Measurements from ENCODE around the gene UBAP1L.

Gene UBAP1L

DNA sequence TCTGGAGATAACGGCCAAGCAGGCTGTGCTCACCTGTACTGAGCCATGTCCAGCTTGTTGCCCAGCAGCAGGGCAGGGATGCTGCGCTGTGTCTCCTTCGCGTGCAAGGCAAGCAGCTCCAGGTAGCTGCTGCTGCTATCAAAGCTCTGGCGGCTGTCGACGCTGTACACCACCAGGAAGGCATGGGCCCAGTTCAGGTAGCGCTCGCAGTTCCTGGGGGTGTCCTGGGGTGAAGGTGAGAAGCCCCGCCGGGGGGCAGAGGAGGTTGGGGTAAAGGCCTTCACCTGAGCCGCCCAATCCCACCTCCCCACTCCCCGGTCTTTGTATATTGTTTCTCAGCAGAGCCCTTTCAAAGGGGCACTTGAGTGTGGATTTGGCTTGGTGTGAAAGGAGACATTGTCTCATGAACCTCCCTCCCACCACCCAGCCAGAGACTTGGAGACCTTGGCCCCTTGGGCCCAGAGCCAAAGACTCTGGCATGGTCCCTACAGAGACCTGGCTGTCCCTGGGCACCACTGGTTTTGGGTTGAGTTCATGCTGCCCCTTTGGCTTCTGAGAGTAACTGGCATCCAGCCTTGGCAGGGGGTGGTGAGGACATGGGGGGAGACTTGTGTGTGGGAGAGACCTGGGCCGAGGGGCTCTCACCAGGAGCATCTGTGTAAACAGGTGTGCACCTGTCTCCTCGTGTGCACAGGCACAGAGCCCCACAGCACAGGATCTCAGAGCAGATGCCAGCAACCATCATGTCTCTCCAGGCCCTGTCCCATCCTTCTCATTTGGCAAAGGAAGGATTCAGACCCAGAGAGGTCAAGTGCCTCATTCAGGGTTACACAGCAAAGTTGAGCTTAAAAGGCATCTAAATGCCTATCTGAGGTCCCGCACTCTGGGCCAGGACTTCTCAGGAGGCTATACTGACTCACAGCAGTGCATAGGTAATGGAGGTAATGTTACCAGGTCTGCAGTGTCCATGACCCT is 56.3 kb downstream of the UBAP1L start:
- Histone ChIP-seq H3K4me1 (ENCODE audit: control insufficient read depth, insufficient read depth, low read length) (no peaks in the 10 kb centered on the region), H3K4me3 (ENCODE audit: insufficient read depth, low read depth, low read length) (no peak overlapping the region), H3K27me3 (ENCODE audit: control insufficient read depth, insufficient read depth, low read length, poor library complexity, severe bottlenecking) (no peaks in the 10 kb centered on the region), H3K36me3 (ENCODE audit: control insufficient read depth, insufficient read depth, low read length) (no peaks in the 10 kb centered on the region), H3K27ac (ENCODE audit: insufficient read depth, low read depth, low read length, poor library complexity, severe bottlenecking) (no peak overlapping the region), H3K9me3 (ENCODE audit: control insufficient read depth, low read length) (no peaks in the 10 kb centered on the region)
- 94 to 97% methylated on average over 16 of the region's 16 CpGs for WGBS, 2 experiments

DNA sequence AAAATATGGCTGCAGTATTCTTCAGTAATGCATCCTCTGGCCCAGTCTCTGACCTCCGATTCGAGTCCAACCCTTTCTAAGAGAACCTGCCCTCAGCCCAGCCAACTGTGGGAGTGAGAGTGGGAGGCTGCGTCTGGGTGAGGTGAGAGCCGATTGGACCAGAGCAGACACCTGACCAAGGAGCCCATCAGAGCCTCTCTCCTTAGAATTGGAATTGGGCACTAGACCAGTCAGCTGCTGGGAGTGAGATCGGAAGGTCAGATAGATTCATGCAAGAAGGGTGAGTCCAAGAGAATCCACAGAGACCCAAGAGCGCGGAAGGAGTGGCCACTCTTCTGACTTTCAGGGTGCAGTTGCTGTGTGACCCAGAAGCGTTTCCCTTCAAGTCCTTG is 57.5 kb downstream of the UBAP1L start:
- H3K4me1 ChIP-seq (ENCODE audit: control insufficient read depth, insufficient read depth, low read length), result no peaks in the 10 kb centered on the region
- no peaks in the 10 kb centered on the region for H3K27me3 ChIP-seq (ENCODE audit: control insufficient read depth, insufficient read depth, low read length, poor library complexity, severe bottlenecking)
- no peaks in the 10 kb centered on the region for H3K9me3 ChIP-seq (ENCODE audit: control insufficient read depth, low read length)
- WGBS, 2 experiments, result 91 to 93% methylated on average over 8 of the region's 8 CpGs
- H3K36me3 ChIP-seq (ENCODE audit: control insufficient read depth, insufficient read depth, low read length), result no peaks in the 10 kb centered on the region
- H3K27ac ChIP-seq (ENCODE audit: insufficient read depth, low read depth, low read length, poor library complexity, severe bottlenecking), result no peak overlapping the region
- no peak overlapping the region for H3K4me3 ChIP-seq (ENCODE audit: insufficient read depth, low read depth, low read length)

DNA sequence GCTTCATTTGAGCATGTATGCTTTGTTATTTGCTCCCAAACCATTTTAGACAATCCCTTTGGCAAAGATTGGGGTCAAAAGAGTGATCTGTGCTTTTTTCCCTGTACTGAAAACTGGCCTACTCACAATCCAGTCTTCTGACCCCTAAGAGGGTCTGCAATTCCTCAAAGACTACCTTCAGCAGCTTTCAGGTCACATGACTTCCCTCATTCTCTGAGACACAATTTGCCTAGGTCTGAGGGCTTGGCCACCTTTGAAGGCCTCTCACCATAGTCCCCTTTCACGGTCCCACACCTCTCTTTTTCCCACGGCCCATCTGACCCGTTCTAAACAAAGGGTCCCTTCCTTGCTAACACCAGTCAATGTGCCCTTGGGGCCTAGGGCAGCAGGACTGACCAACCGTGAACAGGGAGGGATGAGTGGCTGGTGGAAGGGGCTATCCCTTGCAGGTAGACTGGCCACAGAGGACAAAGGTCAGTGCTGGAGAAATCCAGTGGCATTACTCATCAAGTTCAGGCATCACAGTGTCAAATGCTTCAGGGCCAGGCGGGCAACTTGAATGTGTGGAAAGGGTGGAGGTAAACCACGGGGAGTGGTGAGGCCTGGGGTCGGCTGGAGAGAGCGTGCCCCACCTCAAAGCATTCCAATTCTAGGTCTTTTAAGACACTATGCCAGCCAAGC is 58.0 kb downstream of the UBAP1L start:
- no peaks in the 10 kb centered on the region for H3K4me1 ChIP-seq (ENCODE audit: control insufficient read depth, insufficient read depth, low read length)
- no peaks in the 10 kb centered on the region for H3K9me3 ChIP-seq (ENCODE audit: control insufficient read depth, low read length)
- no peaks in the 10 kb centered on the region for H3K36me3 ChIP-seq (ENCODE audit: control insufficient read depth, insufficient read depth, low read length)
- H3K4me3 ChIP-seq (ENCODE audit: insufficient read depth, low read depth, low read length), result no peak overlapping the region
- WGBS, 2 experiments, result 91 to 93% methylated on average over 8 of the region's 8 CpGs
- no peaks in the 10 kb centered on the region for H3K27me3 ChIP-seq (ENCODE audit: control insufficient read depth, insufficient read depth, low read length, poor library complexity, severe bottlenecking)
- H3K27ac ChIP-seq (ENCODE audit: insufficient read depth, low read depth, low read length, poor library complexity, severe bottlenecking), result no peak overlapping the region

DNA sequence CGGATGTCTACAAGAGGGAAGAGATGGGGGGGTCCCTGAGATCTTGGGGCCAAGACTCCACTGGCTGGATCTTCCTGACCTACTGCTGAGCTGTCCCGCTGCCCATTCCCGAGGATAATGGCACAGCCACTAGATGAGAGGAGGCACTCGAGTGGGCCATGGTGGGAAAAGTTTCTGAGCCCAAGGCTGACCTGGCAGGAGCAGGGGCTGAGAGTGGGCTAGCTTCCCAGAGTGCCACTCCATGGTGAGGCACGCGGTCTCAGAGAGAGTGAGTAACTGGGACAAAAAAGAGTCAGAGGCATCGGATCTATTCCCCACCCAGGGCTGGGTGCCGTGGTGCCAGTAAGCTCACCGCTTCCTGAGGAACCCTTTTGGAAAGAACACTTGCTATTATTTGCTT is 58.9 kb downstream of the UBAP1L start:
- Histone ChIP-seq H3K27me3 (ENCODE audit: control insufficient read depth, insufficient read depth, low read length, poor library complexity, severe bottlenecking) (no peaks in the 10 kb centered on the region), H3K36me3 (ENCODE audit: control insufficient read depth, insufficient read depth, low read length) (no peaks in the 10 kb centered on the region), H3K4me1 (ENCODE audit: control insufficient read depth, insufficient read depth, low read length) (no peaks in the 10 kb centered on the region), H3K27ac (ENCODE audit: insufficient read depth, low read depth, low read length, poor library complexity, severe bottlenecking) (no peak overlapping the region), H3K4me3 (ENCODE audit: insufficient read depth, low read depth, low read length) (no peak overlapping the region), H3K9me3 (ENCODE audit: control insufficient read depth, low read length) (no peaks in the 10 kb centered on the region)
- 95% methylated on average over 9 of the region's 9 CpGs for WGBS, 2 experiments

DNA sequence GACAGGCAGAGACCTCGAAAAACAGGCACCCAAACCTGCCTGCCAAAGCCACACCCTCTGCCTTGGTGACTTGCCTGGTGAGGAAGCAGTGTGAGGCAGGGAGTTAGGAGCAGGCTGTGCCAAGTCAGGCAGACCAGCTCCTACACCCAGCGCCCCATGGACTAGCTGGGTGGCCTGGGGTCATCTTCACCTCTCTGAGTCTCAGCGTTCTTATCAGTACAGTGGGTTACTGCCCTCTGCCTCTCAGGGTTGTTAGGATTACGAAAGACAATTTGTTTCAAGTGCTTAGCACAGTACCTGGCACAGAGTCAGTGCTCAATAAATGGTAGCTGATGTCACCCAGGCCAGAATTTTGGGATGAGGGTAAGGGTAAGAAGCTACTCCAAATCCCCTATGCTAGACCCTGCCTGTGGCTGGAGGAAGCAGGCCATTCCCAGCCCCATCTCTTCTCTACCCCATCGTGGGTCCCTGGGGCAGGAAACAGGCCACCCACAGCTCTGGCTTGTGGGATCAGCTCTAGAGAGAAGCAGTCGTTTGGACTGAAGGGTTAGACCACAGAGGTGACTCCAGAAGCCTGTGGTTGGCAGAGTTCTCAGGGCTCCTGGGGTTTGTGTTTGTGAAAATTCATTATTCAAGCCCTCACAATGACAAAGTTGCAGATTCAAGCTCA is 59.7 kb downstream of the UBAP1L start:
- Histone ChIP-seq H3K9me3 (ENCODE audit: control insufficient read depth, low read length) (no peaks in the 10 kb centered on the region), H3K4me3 (ENCODE audit: insufficient read depth, low read depth, low read length) (no peak overlapping the region), H3K36me3 (ENCODE audit: control insufficient read depth, insufficient read depth, low read length) (no peaks in the 10 kb centered on the region), H3K4me1 (ENCODE audit: control insufficient read depth, insufficient read depth, low read length) (no peaks in the 10 kb centered on the region), H3K27me3 (ENCODE audit: control insufficient read depth, insufficient read depth, low read length, poor library complexity, severe bottlenecking) (no peaks in the 10 kb centered on the region), H3K27ac (ENCODE audit: insufficient read depth, low read depth, low read length, poor library complexity, severe bottlenecking) (no peak overlapping the region)
- 90 to 91% methylated on average over 6 of the region's 6 CpGs for WGBS, 2 experiments

DNA sequence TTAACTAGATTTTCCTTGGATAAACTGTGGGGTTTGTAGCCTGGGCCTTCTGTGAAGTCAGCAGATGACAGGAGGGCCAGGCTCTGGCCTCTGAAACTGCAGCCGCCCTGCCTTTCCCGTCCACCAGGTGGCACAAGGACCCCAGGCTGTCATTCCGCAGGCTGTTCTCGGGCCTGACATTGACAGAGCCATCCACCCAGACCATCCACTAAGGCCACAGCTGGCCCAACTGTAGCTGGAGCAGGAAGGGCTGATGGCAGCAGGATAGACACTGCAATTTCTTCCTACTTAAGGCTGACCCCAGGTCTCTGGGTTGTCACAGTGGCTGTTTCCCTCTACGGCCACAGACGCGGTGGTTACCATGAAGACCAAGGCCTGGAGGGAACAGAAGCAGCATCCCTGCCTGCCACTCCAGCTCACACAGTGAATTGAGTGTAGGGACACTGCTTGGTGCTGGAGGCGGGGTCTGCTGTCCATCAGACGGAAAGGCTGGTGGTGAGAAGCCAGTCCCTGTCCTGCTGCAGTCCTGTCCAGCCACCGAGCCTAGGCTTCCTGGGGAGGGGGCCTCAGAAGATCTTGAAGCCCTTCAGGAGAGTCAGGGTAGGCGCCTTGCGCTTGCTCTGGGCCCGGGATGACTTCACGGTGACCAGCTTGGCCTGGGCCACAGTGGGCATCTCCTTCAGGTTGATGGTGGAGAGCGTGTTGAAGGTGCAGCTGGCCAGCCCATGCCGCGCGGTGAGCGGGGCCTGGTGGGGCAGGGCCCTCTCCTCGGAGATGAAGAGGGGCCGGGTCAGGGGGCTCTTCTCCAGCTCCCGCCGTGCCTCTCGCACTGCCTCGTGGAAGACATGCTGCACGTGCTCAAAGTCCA is 60.4 kb downstream of the UBAP1L start:
- no peaks in the 10 kb centered on the region for H3K36me3 ChIP-seq (ENCODE audit: control insufficient read depth, insufficient read depth, low read length)
- H3K9me3 ChIP-seq (ENCODE audit: control insufficient read depth, low read length), result no peaks in the 10 kb centered on the region
- 77 to 79% methylated on average over 26 of the region's 26 CpGs for WGBS, 2 experiments
- no peaks in the 10 kb centered on the region for H3K4me1 ChIP-seq (ENCODE audit: control insufficient read depth, insufficient read depth, low read length)
- no peak overlapping the region for H3K4me3 ChIP-seq (ENCODE audit: insufficient read depth, low read depth, low read length)
- no peak overlapping the region for H3K27ac ChIP-seq (ENCODE audit: insufficient read depth, low read depth, low read length, poor library complexity, severe bottlenecking)
- H3K27me3 ChIP-seq (ENCODE audit: control insufficient read depth, insufficient read depth, low read length, poor library complexity, severe bottlenecking), result no peaks in the 10 kb centered on the region

DNA sequence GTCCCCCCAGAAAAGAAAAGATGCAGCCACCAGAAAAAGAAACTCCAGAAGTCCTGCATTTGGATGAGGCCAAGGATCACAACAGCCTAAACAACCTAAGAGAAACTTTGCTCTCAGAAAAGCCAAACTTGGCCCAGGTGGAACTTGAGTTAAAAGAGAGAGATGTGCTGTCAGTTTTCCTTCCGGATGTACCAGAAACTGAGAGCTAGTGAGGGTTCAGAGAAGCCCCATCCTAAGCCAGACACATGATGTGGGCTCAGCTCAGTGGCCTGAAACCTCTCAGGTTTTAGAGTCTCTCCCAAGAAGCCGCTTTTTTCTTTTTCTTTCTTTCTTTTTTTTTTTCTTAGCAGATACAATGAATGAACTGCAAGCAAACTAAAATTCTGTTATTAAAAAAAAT is 62.0 kb downstream of the UBAP1L start:
- no peak overlapping the region for H3K27ac ChIP-seq (ENCODE audit: insufficient read depth, low read depth, low read length, poor library complexity, severe bottlenecking)
- 94 to 99% methylated on average over 2 of the region's 2 CpGs for WGBS, 2 experiments
- no peaks in the 10 kb centered on the region for H3K36me3 ChIP-seq (ENCODE audit: control insufficient read depth, insufficient read depth, low read length)
- H3K27me3 ChIP-seq (ENCODE audit: control insufficient read depth, insufficient read depth, low read length, poor library complexity, severe bottlenecking), result no peaks in the 10 kb centered on the region
- no peaks in the 10 kb centered on the region for H3K4me1 ChIP-seq (ENCODE audit: control insufficient read depth, insufficient read depth, low read length)
- H3K9me3 ChIP-seq (ENCODE audit: control insufficient read depth, low read length), result no peaks in the 10 kb centered on the region
- H3K4me3 ChIP-seq (ENCODE audit: insufficient read depth, low read depth, low read length), result no peak overlapping the region

DNA sequence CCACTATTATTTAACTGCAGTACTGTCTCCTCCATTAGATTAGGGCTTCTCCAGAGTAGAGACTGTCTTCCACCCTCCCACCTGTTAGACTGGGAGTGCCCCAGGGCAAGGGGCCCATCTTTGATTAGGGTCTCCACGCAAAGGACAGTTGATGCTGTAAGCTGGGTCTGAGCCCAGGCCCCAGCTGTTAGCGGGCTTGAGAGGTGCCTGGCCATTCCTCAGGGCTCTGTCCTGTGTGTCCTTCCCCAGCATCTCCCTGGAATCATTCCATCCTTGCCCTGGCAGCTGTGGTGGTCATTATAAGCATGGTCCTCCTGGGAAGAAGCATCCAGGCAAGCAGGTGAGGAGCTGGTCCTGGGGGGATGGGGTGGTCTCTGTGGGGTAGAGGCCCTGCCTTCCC is 63.7 kb downstream of the UBAP1L start:
- H3K27ac ChIP-seq (ENCODE audit: insufficient read depth, low read depth, low read length, poor library complexity, severe bottlenecking), result no peak overlapping the region
- no peaks in the 10 kb centered on the region for H3K36me3 ChIP-seq (ENCODE audit: control insufficient read depth, insufficient read depth, low read length)
- H3K27me3 ChIP-seq (ENCODE audit: control insufficient read depth, insufficient read depth, low read length, poor library complexity, severe bottlenecking), result no peaks in the 10 kb centered on the region
- no peaks in the 10 kb centered on the region for H3K4me1 ChIP-seq (ENCODE audit: control insufficient read depth, insufficient read depth, low read length)
- H3K4me3 ChIP-seq (ENCODE audit: insufficient read depth, low read depth, low read length), result no peak overlapping the region
- 94% methylated on average over 2 of the region's 2 CpGs for WGBS, 2 experiments
- no peaks in the 10 kb centered on the region for H3K9me3 ChIP-seq (ENCODE audit: control insufficient read depth, low read length)

DNA sequence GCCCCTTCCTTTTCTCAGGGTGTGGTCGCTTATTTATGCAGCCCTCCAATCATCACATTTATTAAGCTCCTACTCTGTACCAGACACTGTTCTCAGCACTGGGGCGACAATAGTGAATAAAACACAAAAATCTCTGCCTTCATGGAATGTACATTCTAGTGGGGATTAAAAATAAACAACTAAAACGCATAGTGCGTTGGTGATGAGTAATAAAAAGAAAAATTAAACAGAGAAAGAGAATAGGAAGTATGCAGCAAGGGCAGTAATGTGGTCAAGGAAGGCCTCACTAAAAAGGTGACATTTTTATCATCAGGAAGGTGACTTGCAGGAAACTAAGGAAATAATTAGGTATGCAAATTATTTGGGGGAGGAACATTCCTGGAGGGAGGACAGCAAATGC is 64.7 kb downstream of the UBAP1L start:
- no peak overlapping the region for H3K27ac ChIP-seq (ENCODE audit: insufficient read depth, low read depth, low read length, poor library complexity, severe bottlenecking)
- 87 to 97% methylated on average over 3 to 4 of the region's 4 CpGs for WGBS, 2 experiments
- H3K36me3 ChIP-seq (ENCODE audit: control insufficient read depth, insufficient read depth, low read length), result no peaks in the 10 kb centered on the region
- no peaks in the 10 kb centered on the region for H3K27me3 ChIP-seq (ENCODE audit: control insufficient read depth, insufficient read depth, low read length, poor library complexity, severe bottlenecking)
- no peak overlapping the region for H3K4me3 ChIP-seq (ENCODE audit: insufficient read depth, low read depth, low read length)
- no peaks in the 10 kb centered on the region for H3K4me1 ChIP-seq (ENCODE audit: control insufficient read depth, insufficient read depth, low read length)
- no peaks in the 10 kb centered on the region for H3K9me3 ChIP-seq (ENCODE audit: control insufficient read depth, low read length)

Measured in ectodermal cell (in vitro differentiated cells).